Caco-2 (cell line): ENCODE data around the gene TRPT1. TPM values are rescaled to one million over a fixed set of nuclear protein-coding genes. Genes with fewer than 3 reads are reported as not detected.
A peak's percentile ranks its signal among the peaks of the same experiment; 100 is the strongest.

ENCODE experiments used
- BruUV-seq: library from RNA; stranded (reverse); fragments of 400-500 nt; replicated peaks from 2 replicates; lab custom pipeline; 2021; lab: Mats Ljungman, UMichigan
- CTCF ChIA-PET: fragments of 300-600 bp; sonication (Branson Sonifier 250); formaldehyde crosslinking; loops from one replicate; lab custom pipeline; 2022; ENCODE audit warnings: antibody characterized with exemption; lab: Charles Lee
- POLR2A ChIA-PET: fragments of 300-600 bp; sonication (Branson Sonifier 250); formaldehyde crosslinking; loops from one replicate; lab custom pipeline; 2022; ENCODE audit warnings: antibody characterized with exemption; lab: Charles Lee
- DNase-seq, 2 experiments: peaks; one replicate each; pipeline versions ENCODE4 v3.0.0 to v3.0.0-alpha.2; 2020 to 2022
- H3K27me3 ChIP-seq: replicated peaks from 2 replicates; pipeline ENCODE4 v1.6.0; 2011; ENCODE audit warnings: low read length; ENCODE audit not compliant: control insufficient read depth, insufficient read depth
- H3K36me3 ChIP-seq: 2 replicates; pipeline ENCODE4 v1.5.1; 2011; ENCODE audit warnings: low read length; ENCODE audit not compliant: control insufficient read depth, insufficient read depth
- H3K4me1 ChIP-seq: fragments of 250-450 bp; sonication (Bioruptor Pico); 2 replicates; pipeline ENCODE4 v1.5.1; 2020; ENCODE audit warnings: mild to moderate bottlenecking
- H3K4me3 ChIP-seq: 2 replicates; pipeline ENCODE4 v1.5.1; 2011; ENCODE audit warnings: low read depth, mild to moderate bottlenecking, control low read depth, low read length
- H3K9me3 ChIP-seq: fragments of 250-450 bp; sonication (Bioruptor Pico); 2 replicates; pipeline ENCODE4 v1.5.1; 2020; ENCODE audit warnings: mild to moderate bottlenecking, moderate library complexity
- H3K27ac Mint-ChIP-seq: one replicate; pipeline ENCODE4 v1.8.0; 2022; ENCODE audit warnings: mixed read lengths; ENCODE audit not compliant: unreplicated experiment
- H3K27me3 Mint-ChIP-seq: one replicate; pipeline ENCODE4 v1.8.0; 2022; ENCODE audit warnings: mixed read lengths; ENCODE audit not compliant: insufficient read depth, unreplicated experiment
- H3K36me3 Mint-ChIP-seq: one replicate; pipeline ENCODE4 v1.8.0; 2022; ENCODE audit warnings: mild to moderate bottlenecking, mixed read lengths; ENCODE audit not compliant: insufficient read depth, unreplicated experiment
- H3K4me1 Mint-ChIP-seq: one replicate; pipeline ENCODE4 v1.8.0; 2022; ENCODE audit warnings: low read depth, mixed read lengths; ENCODE audit not compliant: unreplicated experiment
- H3K4me3 Mint-ChIP-seq: one replicate; pipeline ENCODE4 v1.8.0; 2022; ENCODE audit warnings: mild to moderate bottlenecking, moderate library complexity, mixed read lengths; ENCODE audit not compliant: unreplicated experiment
- H3K9me3 Mint-ChIP-seq: one replicate; pipeline ENCODE4 v1.8.0; 2022; ENCODE audit warnings: mixed read lengths; ENCODE audit not compliant: unreplicated experiment
- CTCF ChIP-seq, 2 experiments: fragments of 200-600 bp in 1 of 2; IDR thresholded peaks; 1 replicate in 1 of 2; 2 replicates in 1 of 2; pipeline versions ENCODE4 v1.5.1 to v1.8.0; 2011 to 2022; ENCODE audit warnings: antibody characterized with exemption in 1 of 2, control low read depth in 1 of 2, inconsistent platforms in 1 of 2, low read depth in 1 of 2, low read length in 1 of 2, mild to moderate bottlenecking in 1 of 2, moderate library complexity in 1 of 2; ENCODE audit not compliant: insufficient read depth in 1 of 2, severe bottlenecking in 1 of 2, unreplicated experiment in 1 of 2
- intact Hi-C: fragments of 100-400 bp; cut with micrococcal nuclease; formaldehyde crosslinking; loops from one replicate; pipeline ENCODE4 v1.10.0; 2022; ENCODE audit not compliant: unreplicated experiment
- total RNA-seq: library from RNA; stranded (reverse); gene quantifications from 2 replicates; pipeline ENCODE4 v1.2.3, GENCODE V29; 2022

Gene TRPT1
- total RNA-seq, 1 experiment from 2014 or later, result 32.1 TPM

DNA sequence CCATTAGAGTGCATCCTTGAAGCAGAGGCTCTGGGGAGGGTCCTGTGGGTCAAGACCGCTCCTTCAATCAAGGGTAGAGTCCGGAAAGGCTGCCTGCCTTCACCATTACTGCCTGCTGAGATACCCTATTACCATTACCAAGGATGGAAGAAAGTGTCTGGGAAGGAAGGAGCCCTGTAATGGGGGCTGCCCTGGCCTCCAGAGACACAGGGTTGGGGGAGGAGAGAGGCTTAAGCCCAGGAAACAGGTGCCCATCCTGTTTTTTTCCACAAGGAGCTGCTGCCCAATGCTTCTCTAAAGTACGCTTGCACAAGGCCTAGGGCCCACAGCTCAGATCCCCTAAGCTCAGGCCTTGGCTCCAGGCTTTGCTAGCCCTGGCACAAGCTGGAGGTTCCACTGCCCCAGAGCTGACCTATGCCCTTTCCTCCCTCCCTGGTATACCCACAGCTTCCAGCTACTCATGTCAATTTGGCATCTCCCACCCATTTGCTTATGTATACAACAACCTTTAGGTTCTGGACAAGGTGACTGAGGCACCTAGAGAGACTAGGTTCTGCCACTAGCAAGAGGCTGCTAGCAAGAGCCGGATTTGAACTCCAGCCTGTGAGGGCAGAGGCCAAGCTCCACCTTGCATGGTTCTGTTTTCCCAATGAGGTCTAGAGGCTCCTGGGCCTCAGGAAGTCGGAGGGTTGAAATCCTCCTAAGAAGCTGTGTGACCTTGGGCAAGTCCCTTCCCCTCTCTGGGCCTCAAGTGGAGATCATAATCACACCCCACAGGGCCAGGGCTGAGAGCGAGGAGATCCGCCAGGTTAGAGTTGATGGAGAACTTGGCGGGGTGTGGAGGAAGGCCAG lies 23.8 kb upstream of the TRPT1 start:
- Histone ChIP-seq H3K36me3 (no peaks in the 10 kb centered on the region), H3K4me3 (no peak overlapping the region), H3K9me3 (no peaks in the 10 kb centered on the region), H3K4me1 (peaks cover 26% of the 10 kb centered on the region), H3K27me3 (no peaks in the 10 kb centered on the region)
- Mint-ChIP-seq H3K27me3 (no peaks in the 10 kb centered on the region), H3K9me3 (no peaks in the 10 kb centered on the region), H3K36me3 (peaks cover 38% of the 10 kb centered on the region), H3K27ac (no peak overlapping the region), H3K4me3 (peak overlapping the region; percentile 99), H3K4me1 (peaks cover 13% of the 10 kb centered on the region)
- CTCF ChIA-PET, result interaction anchor here (0.6 to 1.6 kb wide), 6 partner anchors 9 to 105 kb away, joined by 3 to 9 read pairs (median 4); partner anchors contain the start of gene FKBP2
- intact Hi-C loops, result no loop called here
- no peak for DNase-seq
- POLR2A ChIA-PET, result interaction anchor here (0.8 kb wide), 1 partner anchor 9 kb away, joined by 3 read pairs; the partner anchor contains the start of gene FKBP2
- no TSS peak for BruUV-seq
- TF ChIP-seq CTCF (IDR thresholded peaks at IDR 0.05; ENCODE audit: insufficient read depth in 1 of 2, low read depth in 1 of 2, low read length in 1 of 2, severe bottlenecking in 1 of 2, unreplicated experiment in 1 of 2), result no peak

- peaks cover 26% of the 10 kb centered on the region for H3K4me1 ChIP-seq
- no peaks in the 10 kb centered on the region for H3K9me3 Mint-ChIP-seq
- peaks cover 13% of the 10 kb centered on the region for H3K4me1 Mint-ChIP-seq
- H3K27ac Mint-ChIP-seq, result no peak overlapping the region
- no peaks in the 10 kb centered on the region for H3K36me3 ChIP-seq
- no peak overlapping the region for H3K4me3 Mint-ChIP-seq
- ChIA-PET POLR2A (no interaction called here), CTCF (interaction anchor here (1.4 kb wide), 1 partner anchor 8 kb away, joined by 3 read pairs; the partner anchor contains the start of gene FKBP2)
- H3K27me3 Mint-ChIP-seq, result no peaks in the 10 kb centered on the region
- H3K27me3 ChIP-seq, result no peaks in the 10 kb centered on the region
- TF ChIP-seq CTCF (IDR thresholded peaks at IDR 0.05; ENCODE audit: insufficient read depth in 1 of 2, low read depth in 1 of 2, low read length in 1 of 2, severe bottlenecking in 1 of 2, unreplicated experiment in 1 of 2), result no peak
- BruUV-seq, result no TSS peak
- DNase-seq, result no peak
- H3K9me3 ChIP-seq, result no peaks in the 10 kb centered on the region
- H3K36me3 Mint-ChIP-seq, result peaks cover 43% of the 10 kb centered on the region
- H3K4me3 ChIP-seq, result no peak overlapping the region
- intact Hi-C loops, result no loop called here
These were observed 23.1 kb upstream of the TRPT1 start for GRCh38 chr11:64249038-64249437.

DNA sequence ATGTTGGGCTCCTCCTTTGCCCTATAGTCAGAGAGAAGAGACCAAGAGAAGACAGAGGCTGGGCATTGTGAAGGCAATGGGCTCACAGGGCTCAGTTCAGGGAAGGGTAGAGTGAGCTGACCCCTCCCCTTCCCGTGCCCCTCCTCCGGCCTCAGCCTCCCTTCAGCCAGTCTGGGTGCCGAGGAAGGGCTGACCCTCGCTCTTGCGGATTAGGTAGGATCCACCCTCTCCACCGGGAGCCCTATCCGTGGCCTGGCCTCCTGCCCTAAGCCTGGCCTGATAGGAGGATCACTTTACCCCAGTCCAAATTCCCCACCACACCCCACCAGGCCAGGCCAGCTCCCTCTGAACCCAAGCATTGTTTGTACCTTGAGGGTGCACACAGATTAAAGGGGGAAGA lies 22.6 kb upstream of the TRPT1 start:
- CTCF ChIA-PET, result no interaction called here
- Histone ChIP-seq H3K9me3 (no peaks in the 10 kb centered on the region), H3K4me3 (no peak overlapping the region), H3K4me1 (peaks cover 26% of the 10 kb centered on the region), H3K36me3 (no peaks in the 10 kb centered on the region), H3K27me3 (no peaks in the 10 kb centered on the region)
- H3K27me3 Mint-ChIP-seq, result no peaks in the 10 kb centered on the region
- intact Hi-C loops, result no loop called here
- TF ChIP-seq CTCF (IDR thresholded peaks at IDR 0.05; ENCODE audit: insufficient read depth in 1 of 2, low read depth in 1 of 2, low read length in 1 of 2, severe bottlenecking in 1 of 2, unreplicated experiment in 1 of 2), result no peak
- no peak for DNase-seq
- peaks cover 45% of the 10 kb centered on the region for H3K36me3 Mint-ChIP-seq
- H3K4me3 Mint-ChIP-seq, result no peak overlapping the region
- BruUV-seq, result no TSS peak
- no peaks in the 10 kb centered on the region for H3K9me3 Mint-ChIP-seq
- peaks cover 17% of the 10 kb centered on the region for H3K4me1 Mint-ChIP-seq
- H3K27ac Mint-ChIP-seq, result no peak overlapping the region
- POLR2A ChIA-PET, result no interaction called here
